Dedifferentiated amniotic fluid mesenchymal stem cell (primary cell): ENCODE data around the gene BEAN1.
A peak's percentile ranks its signal among the peaks of the same experiment; 100 is the strongest.
"Not testable (repeated sequence)": the region's sequence is repeated elsewhere in the genome, so short reads cannot be mapped to it uniquely, and the experiment has no call there.

Source experiments
- DNase-seq: peaks from one replicate; pipeline ENCODE4 v3.0.0-alpha.2; 2016; ENCODE audit errors: extremely low spot score

Gene BEAN1

DNA sequence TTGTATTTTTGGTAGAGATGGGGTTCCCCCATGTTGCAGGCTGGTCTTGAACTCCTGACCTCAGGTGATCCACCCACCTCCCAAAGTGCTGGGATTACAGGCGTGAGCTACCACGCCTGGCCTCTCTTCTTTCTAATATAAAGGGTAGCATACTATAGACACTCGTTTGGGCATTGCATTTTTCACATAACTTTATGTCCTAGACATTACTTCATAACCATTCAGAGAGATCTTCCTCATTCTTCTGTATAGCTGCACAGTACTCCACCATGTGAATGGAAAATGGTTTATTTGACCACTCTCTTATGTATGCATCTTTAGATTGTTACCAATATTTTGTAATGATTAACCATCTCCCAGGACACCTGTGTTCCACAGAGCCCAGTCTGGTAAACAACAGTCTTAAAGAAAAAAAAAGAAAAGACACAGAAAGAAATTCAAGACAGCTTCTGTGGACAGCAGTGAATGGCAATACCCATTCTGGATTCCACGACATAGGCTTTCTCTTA lies 80.7 kb downstream of the BEAN1 start:
- DNase-seq = no peak

DNA sequence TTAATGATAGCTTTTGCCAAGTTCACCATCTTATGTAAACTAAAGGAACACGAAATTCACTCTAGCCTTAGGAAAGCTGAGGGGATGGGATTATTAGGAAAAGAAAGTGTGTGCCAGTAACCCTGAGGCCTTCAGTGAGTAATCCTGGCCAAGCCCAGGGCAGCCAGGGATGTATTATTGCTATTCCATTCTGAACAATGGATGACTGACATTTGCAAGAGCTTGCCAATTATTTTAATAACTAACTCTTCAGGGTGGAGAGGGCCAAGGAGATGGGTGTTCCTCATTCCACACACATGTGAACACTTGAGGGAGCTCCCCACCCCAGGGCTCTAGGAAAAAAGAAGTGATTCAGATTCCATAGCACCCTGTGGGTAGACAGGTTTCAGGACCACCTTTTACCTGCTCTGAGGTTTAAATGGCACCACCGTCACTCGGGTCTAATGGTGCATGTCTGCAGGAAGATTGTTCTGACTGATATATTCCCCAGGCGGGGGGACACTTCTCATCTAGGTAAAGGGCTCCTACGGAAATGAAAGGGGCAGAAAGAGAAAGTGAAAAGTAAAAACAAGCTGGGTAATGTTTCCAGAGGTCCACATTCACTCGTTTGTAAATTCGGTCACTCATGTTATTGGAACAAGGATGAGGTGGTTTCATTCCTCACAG lies 81.3 kb downstream of the BEAN1 start:
- DNase-seq = peak; percentile 42

DNA sequence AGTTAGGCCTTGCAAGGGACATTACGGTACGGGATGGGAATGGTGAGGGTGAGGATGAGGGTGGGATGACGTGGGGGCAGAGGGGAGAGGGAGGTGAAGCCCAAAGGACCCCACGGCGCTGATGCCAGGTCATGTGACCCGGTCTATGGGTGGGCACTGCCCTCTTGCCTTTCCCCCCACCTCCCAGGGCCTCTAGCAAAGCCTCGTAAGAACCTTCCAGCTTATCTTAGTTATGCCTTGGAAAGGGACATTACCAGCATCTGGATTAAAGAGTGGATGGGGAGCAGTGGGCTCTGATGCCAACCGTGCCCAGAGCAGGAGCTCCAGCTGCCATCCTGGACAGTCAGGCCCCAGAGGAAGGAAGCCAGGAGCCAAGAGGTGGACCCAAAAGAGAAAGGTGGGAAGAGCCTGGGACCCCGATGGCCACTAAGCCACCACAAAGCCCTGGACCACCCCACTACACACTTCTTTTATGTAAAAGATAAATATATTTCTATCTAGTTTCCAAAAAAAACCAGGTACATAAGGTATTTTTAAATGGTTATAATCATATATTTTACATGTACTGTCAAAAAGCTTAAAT lies 81.9 kb downstream of the BEAN1 start:
- DNase-seq = no peak

- DNase-seq = no peak
These were observed 82.5 kb downstream of the BEAN1 start for GRCh38 chr16:66509576-66509975.

GRCh38 chr16:66510298-66510697 lies 83.2 kb downstream of the BEAN1 start:
- no peak for DNase-seq

DNA sequence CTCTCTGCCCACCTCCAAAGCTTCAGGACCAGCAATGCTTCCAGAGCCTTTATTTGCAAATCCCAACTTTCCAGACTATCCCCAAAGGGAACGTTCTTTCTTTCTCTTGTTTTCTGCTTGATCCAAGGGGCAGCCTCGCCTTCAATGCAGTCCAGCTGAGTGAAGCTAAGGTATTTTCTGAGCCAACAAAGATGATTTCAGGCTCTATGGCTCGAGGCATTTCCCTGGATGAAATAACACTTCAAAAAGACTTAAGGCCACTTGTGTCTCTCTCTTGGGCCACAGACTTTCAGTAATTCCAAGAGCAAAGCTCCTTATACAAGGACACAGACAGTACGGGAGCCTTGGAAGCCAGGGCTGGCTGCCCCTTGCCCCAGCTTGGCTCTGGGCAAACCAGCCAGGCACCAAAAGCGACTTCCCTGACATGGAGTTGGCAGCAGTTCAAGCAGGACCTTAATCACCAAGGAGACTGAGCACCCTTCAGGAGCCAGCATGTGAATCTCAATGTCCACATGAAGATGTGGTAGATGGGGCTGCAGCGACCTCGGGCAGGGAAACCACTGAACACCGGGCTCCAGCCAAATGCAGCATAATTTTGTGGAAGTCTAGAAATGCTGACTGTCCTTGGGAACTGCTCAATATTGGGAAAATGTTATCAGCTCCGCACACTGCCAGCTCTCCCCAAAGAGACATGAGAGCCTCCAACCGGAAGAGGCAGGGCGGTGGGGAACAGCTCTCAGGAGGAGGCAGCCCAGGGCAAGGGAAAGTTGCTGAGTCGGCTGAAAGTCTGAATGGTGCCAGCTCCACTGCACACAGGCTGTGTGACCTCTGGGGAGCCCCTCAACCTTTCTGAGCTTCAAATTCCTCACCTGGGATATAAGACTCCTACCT lies 83.9 kb downstream of the BEAN1 start:
- DNase-seq = no peak

- DNase-seq = peak; percentile 47
These were observed 84.6 kb downstream of the BEAN1 start for GRCh38 chr16:66511602-66512271.

- DNase-seq = no peak
These were observed 85.4 kb downstream of the BEAN1 start for GRCh38 chr16:66512272-66513110.

DNA sequence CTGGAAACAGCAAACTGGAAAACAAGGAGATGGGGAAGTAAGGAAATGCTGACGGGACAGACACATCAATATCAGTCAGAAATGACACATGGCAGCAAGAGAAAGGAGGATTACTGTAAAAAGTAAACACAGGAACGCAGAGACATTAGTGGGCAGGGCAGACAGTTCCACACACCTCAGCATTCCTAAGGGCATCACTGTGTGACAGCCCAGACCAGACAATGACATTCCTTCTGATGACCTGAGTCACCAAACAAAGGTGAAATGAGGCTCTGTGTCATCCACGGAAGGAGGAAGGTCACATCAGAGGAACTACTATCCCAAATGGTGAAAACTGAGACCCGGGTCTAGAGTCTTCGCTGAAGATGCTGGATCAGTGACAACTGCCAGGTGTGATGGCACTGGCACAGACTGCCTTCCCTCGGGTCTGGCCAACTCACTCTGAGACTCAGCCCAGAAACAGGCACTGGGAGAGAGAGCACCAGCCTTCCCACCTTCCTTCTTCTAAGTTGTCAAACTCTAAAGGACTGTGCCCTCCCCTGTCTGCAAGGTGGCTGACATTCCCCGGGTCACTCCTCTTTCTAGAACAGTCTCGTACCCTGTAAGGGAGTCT lies 86.1 kb downstream of the BEAN1 start:
- no peak for DNase-seq

GRCh38 chr16:66514391-66514790 lies 87.3 kb downstream of the BEAN1 start:
- DNase-seq = not testable (repeated sequence)

- DNase-seq = not testable (repeated sequence)
These were observed 88.0 kb downstream of the BEAN1 start for GRCh38 chr16:66514980-66515595.

GRCh38 chr16:66515596-66516508 lies 88.8 kb downstream of the BEAN1 start:
- DNase-seq = no peak

DNA sequence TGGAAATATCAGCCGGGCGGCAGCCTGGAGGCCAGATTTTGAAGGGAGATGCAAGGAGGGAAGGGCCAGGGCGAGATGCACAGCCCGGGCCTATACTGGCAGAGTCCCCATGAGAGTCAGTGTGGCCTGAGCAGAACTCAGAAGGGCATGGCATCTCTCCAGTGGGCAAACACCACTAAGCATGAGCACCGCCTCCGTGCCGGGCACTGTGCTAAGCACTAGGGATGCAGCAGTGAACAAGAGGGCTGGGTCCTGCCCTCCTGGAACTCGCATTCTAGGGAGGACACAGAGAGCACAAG lies 89.4 kb downstream of the BEAN1 start:
- DNase-seq = no peak

- DNase-seq = peak; percentile 91
These were observed 89.9 kb downstream of the BEAN1 start for GRCh38 chr16:66516808-66517585.

GRCh38 chr16:66517586-66518263 lies 90.6 kb downstream of the BEAN1 start:
- DNase-seq = no peak

GRCh38 chr16:66519482-66520373 lies 92.6 kb downstream of the BEAN1 start:
- no peak for DNase-seq
